Activated naive CD4-positive, alpha-beta T cell treated with anti-CD3 and anti-CD28 coated beads, Interleukin-2, amount 10 ng/mL, durations not matched to agents 5 hours and 36 hours (primary cell): Measurements from ENCODE around the gene CACNA1D. TPM values are rescaled to one million over a fixed set of nuclear protein-coding genes. Genes with fewer than 3 reads are reported as not detected.

Experiments used
- total RNA-seq, 2 experiments: library from RNA; stranded (reverse); gene quantifications; one replicate each; pipeline ENCODE4 v1.2.3, GENCODE V29; 2021

Gene CACNA1D
- under 1 TPM; 0.18 to 0.34 TPM for total RNA-seq

DNA sequence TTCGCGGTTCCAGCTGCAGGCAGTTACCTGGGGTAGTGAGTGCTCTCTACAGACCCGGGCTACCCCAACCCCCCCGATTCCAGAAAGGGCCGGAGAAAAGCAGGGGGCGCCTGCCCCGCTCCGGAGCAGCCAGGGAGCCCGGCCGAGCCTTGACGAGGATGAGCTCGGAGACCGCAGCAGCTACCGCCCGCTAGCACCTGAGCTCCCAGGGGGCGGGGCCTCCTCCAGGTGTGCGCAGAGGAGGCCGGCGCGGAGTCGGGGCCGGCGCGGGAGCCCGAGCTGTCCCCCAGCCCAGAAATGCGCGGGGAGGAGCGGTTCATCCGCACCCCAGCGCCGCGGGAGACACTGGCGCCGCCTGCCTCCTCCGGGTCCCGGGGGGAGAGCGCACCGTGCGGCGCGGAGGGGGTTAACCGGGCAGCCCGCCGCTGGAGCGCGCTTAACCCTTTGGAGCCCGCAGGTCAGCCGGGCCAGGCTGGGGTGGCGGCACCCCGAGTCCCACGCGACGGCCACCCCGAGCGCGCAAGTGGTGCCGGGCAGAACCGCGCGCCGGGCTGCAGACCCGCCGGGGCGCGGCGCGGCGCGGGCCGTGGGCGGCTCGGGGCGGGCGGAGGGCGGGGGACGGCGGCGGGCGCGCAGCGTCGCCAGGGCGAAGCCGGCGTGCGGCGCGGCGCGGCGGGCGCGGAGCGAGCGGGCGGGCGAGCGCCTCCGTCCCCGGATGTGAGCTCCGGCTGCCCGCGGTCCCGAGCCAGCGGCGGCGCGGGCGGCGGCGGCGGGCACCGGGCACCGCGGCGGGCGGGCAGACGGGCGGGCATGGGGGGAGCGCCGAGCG lies at the start of gene CACNA1D:
Gene CACNA1D, plus strand, starts transcription at position 649 of the 829 bp plus-strand sequence. CDS start 556 bp downstream, outside the sequence.

DNA sequence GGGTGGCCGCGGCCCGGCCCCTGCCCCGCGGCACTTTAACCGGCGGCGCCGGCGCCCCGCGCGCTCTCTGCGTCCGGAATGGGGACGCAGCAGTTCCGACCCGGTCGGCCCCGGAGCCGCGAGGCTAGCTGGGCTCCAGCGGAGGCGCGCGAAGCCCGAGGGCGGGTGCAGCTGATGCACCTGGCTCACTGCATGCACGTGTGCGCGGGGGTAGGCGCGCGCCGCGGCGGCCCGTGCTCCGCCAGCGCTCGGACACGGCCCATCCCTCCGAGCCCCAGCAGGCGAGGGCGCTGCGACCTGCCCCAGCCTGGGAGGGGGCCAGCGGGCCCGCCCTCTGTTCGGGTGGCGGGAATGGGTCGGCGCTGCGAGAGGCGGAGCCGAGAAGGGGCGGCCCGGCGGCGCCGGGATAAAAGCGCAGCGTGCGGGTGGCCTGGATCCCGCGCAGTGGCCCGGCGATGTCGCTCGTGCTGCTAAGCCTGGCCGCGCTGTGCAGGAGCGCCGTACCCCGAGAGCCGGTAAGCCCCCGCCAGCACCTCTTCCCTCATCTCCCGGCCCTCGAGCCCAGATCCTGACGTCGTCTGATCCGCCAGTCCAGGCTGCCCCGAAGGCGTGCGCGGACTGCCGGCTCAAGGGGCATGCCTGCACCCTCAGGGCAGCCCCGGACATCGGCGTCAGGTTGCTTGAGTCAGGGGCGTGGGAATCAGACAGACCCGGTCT lies 351.9 kb downstream of the CACNA1D start, which contains the start of the genes CHDH and IL17RB:
Gene CHDH, minus strand, starts transcription at position 286 of the 717 bp plus-strand sequence. CDS start 22,411 bp downstream, outside the sequence.
Gene IL17RB, plus strand, starts transcription at position 435 of the 717 bp plus-strand sequence. Its CDS starts 21 bp downstream, at position 456.

Other genes starting within 250 kb of the CACNA1D start
- gene TKT, start 238.6 kb upstream of the CACNA1D start, total RNA-seq, result 100 to 1,000 TPM; 291 to 295 TPM
- gene DCP1A, start 147.1 kb upstream of the CACNA1D start, total RNA-seq, result 10 to 100 TPM; 24.7 to 26.3 TPM